Suprapubic skin (tissue), 4 donors: ENCODE measurements around the gene WLS. TPM values are rescaled to one million over a fixed set of nuclear protein-coding genes. Genes with fewer than 3 reads are reported as not detected.

ENCODE experiments used
- DNase-seq, 2 donors: peaks; one replicate each; pipeline ENCODE4 v3.0.0-alpha.2; 2019; ENCODE audit warnings: low spot score in 2 of 2
- H3K27ac ChIP-seq: fragments of 200-600 bp; sonication (generic); one replicate; pipeline ENCODE4 v1.5.1; 2019
- H3K27me3 ChIP-seq: fragments of 200-600 bp; sonication (generic); one replicate; pipeline ENCODE4 v1.5.1; 2019
- H3K36me3 ChIP-seq: fragments of 200-600 bp; sonication (generic); one replicate; pipeline ENCODE4 v1.5.1; 2019
- H3K4me1 ChIP-seq: fragments of 200-600 bp; sonication (generic); one replicate; pipeline ENCODE4 v1.5.1; 2019
- H3K4me3 ChIP-seq: fragments of 200-600 bp; sonication (generic); one replicate; pipeline ENCODE4 v1.5.1; 2019; ENCODE audit warnings: mild to moderate bottlenecking
- H3K9me3 ChIP-seq: fragments of 200-600 bp; sonication (generic); one replicate; pipeline ENCODE4 v1.5.1; 2019
- CTCF ChIP-seq, 2 donors: fragments of 200-600 bp in 1 of 2; fragments of 450-650 bp in 1 of 2; sonication (generic) in 1 of 2; IDR thresholded peaks; one replicate each; pipeline ENCODE4 v1.5.1; 2016 to 2019; ENCODE audit warnings: antibody characterized with exemption in 2 of 2, mild to moderate bottlenecking in 1 of 2, moderate library complexity in 1 of 2
- EP300 ChIP-seq: sonication (generic); formaldehyde crosslinking; IDR thresholded peaks from one replicate; pipeline ENCODE4 v1.6.1; 2017; ENCODE audit warnings: antibody characterized with exemption
- POLR2A ChIP-seq, 2 donors: fragments of 450-650 bp; IDR thresholded peaks; one replicate each; pipeline ENCODE4 v1.6.1; 2017; ENCODE audit warnings: antibody characterized with exemption in 2 of 2, mild to moderate bottlenecking in 2 of 2, moderate library complexity in 2 of 2
- POLR2AphosphoS5 ChIP-seq, 3 donors: sonication (generic); formaldehyde crosslinking; IDR thresholded peaks; one replicate each; pipeline ENCODE4 v1.6.1; 2017; ENCODE audit warnings: antibody characterized with exemption in 3 of 3
- WGBS: methylation state at CpG from one replicate; pipeline ENCODE4 v1.1.5; 2018; 5-methylcytosine and 5-hydroxymethylcytosine counted together
- total RNA-seq, 4 donors: library from RNA; depleted of rRNA; stranded (reverse); fragments of >200 nt; gene quantifications; one replicate each; pipeline ENCODE4 v1.1.0, GENCODE V29; 2016

The WLS gene
- total RNA-seq, 4 donors from 2014 or later, result 62.3 to 75.0 (median 70.0) TPM

- no peak overlapping the region for H3K4me3 ChIP-seq
- no peak overlapping the region for H3K27ac ChIP-seq
- no peaks in the 10 kb centered on the region for H3K9me3 ChIP-seq
- TF ChIP-seq CTCF (IDR thresholded peaks at IDR 0.05) (no peak), EP300 (no peak), POLR2A (IDR thresholded peaks at IDR 0.05) (no peak), POLR2AphosphoS5 (IDR thresholded peaks at IDR 0.05) (no peak)
- no peaks in the 10 kb centered on the region for H3K27me3 ChIP-seq
- no peak for DNase-seq
- WGBS, result 79% methylated on average over 3 of the region's 3 CpGs
- H3K4me1 ChIP-seq, result peaks cover 49% of the 10 kb centered on the region
- no peaks in the 10 kb centered on the region for H3K36me3 ChIP-seq
Measured at GRCh38 chr1:68205794-68206358, 26.4 kb downstream of the WLS start.

GRCh38 chr1:68204977-68205630 is 27.2 kb downstream of the WLS start:
- Histone ChIP-seq H3K4me3 (no peak overlapping the region), H3K4me1 (peaks cover 49% of the 10 kb centered on the region), H3K9me3 (no peaks in the 10 kb centered on the region), H3K36me3 (no peaks in the 10 kb centered on the region), H3K27ac (no peak overlapping the region), H3K27me3 (no peaks in the 10 kb centered on the region)
- WGBS, result 60% methylated on average over 4 of the region's 4 CpGs
- no peak for DNase-seq
- TF ChIP-seq POLR2A (IDR thresholded peaks at IDR 0.05) (no peak), CTCF (IDR thresholded peaks at IDR 0.05) (no peak)

- no peak for TF ChIP-seq EP300
- no peak for TF ChIP-seq POLR2AphosphoS5 (IDR thresholded peaks at IDR 0.05)
- TF ChIP-seq CTCF (IDR thresholded peaks at IDR 0.05), result no peak
- no peak for TF ChIP-seq POLR2A (IDR thresholded peaks at IDR 0.05)
Measured at GRCh38 chr1:68202239-68202832, 30.0 kb downstream of the WLS start.

GRCh38 chr1:68201546-68202238 is 30.6 kb downstream of the WLS start:
- no peak for DNase-seq
- peaks cover 54% of the 10 kb centered on the region for H3K4me1 ChIP-seq

More at GRCh38 chr1:68202239-68202832, 30.0 kb downstream of the WLS start:
- Histone ChIP-seq H3K36me3 (no peaks in the 10 kb centered on the region), H3K4me1 (peaks cover 56% of the 10 kb centered on the region), H3K27me3 (no peaks in the 10 kb centered on the region), H3K27ac (no peak overlapping the region), H3K9me3 (no peaks in the 10 kb centered on the region), H3K4me3 (no peak overlapping the region)
- no peak for DNase-seq
- 72% methylated on average over 5 of the region's 5 CpGs for WGBS

More at GRCh38 chr1:68201546-68202238, 30.6 kb downstream of the WLS start:
- TF ChIP-seq CTCF (IDR thresholded peaks at IDR 0.05), result no peak
- no peak for TF ChIP-seq EP300
- TF ChIP-seq POLR2A (IDR thresholded peaks at IDR 0.05), result no peak
- no peak for TF ChIP-seq POLR2AphosphoS5 (IDR thresholded peaks at IDR 0.05)
- H3K36me3 ChIP-seq, result no peaks in the 10 kb centered on the region
- no peaks in the 10 kb centered on the region for H3K27me3 ChIP-seq
- H3K4me3 ChIP-seq, result no peak overlapping the region
- H3K9me3 ChIP-seq, result no peaks in the 10 kb centered on the region
- whole genome bisulfite sequencing, result 48% methylated on average over 7 of the region's 7 CpGs
- no peak overlapping the region for H3K27ac ChIP-seq
